B cell (primary cell): ENCODE data around the gene FBN1. TPM values are rescaled to one million over a fixed set of nuclear protein-coding genes. Genes with fewer than 3 reads are reported as not detected.

Source experiments
- ATAC-seq: fragments of 200-7000 bp; cut with Tn5 transposase; one replicate; pipeline ENCODE4 v1.10.0; 2021; ENCODE audit warnings: low read depth, mild to moderate bottlenecking, moderate number of reproducible peaks, moderate library complexity
- CTCF ChIA-PET: fragments of 350-600 bp; sonication (Branson Sonifier 250); formaldehyde crosslinking; loops from one replicate; lab custom pipeline; 2021; ENCODE audit warnings: antibody characterized with exemption, inconsistent platforms; lab: Charles Lee
- POLR2A ChIA-PET: fragments of 350-600 bp; sonication (Branson Sonifier 250); formaldehyde crosslinking; loops from one replicate; lab custom pipeline; 2021; ENCODE audit warnings: antibody characterized with exemption; lab: Charles Lee
- DNase-seq: peaks from one replicate; pipeline ENCODE4 v3.0.0; 2013
- H2AFZ ChIP-seq: 2 replicates; pipeline ENCODE4 v1.6.1; 2012; ENCODE audit warnings: mild to moderate bottlenecking, low read depth, low read length; ENCODE audit not compliant: insufficient read depth, poor library complexity, severe bottlenecking
- H3K27ac ChIP-seq, 2 donors: 1 replicate in 1 of 2; 2 replicates in 1 of 2; pipeline ENCODE4 v1.5.1; 2012 to 2013; ENCODE audit warnings: low read length in 2 of 2, mild to moderate bottlenecking in 2 of 2, moderate library complexity in 1 of 2
- H3K27me3 ChIP-seq, 4 experiments: fragments of 200-600 bp in 1 of 4; sonication (generic) in 1 of 4; replicated peaks in 1 of 4; 1 replicate in 2 of 4; 2 replicates in 2 of 4; pipeline versions ENCODE4 v1.6.1 to v1.7.0; 2013 to 2016; ENCODE audit warnings: low read length in 3 of 4, mild to moderate bottlenecking in 2 of 4, mixed read lengths in 1 of 4, moderate library complexity in 1 of 4; ENCODE audit not compliant: insufficient read depth in 4 of 4, control insufficient read depth in 3 of 4; ENCODE audit errors: control extremely low read depth in 1 of 4
- H3K36me3 ChIP-seq, 2 experiments: replicated peaks in 1 of 2; 1 replicate in 1 of 2; 2 replicates in 1 of 2; pipeline versions ENCODE4 v1.6.1 to v1.7.1; 2013; ENCODE audit warnings: low read length in 1 of 2; ENCODE audit not compliant: insufficient read depth in 2 of 2, control insufficient read depth in 1 of 2; ENCODE audit errors: control extremely low read depth in 1 of 2, extremely low read depth in 1 of 2
- H3K4me1 ChIP-seq, 2 donors: fragments of 200-600 bp in 1 of 2; sonication (generic) in 1 of 2; 1 replicate in 1 of 2; 2 replicates in 1 of 2; pipeline versions ENCODE4 v1.5.1 to v1.6.1; 2013 to 2017; ENCODE audit warnings: low read length in 2 of 2; ENCODE audit not compliant: control insufficient read depth in 2 of 2, insufficient read depth in 2 of 2
- H3K4me2 ChIP-seq: replicated peaks from 2 replicates; pipeline ENCODE3; 2012; ENCODE audit warnings: mild to moderate bottlenecking, low read depth, low read length; ENCODE audit not compliant: poor library complexity, severe bottlenecking
- H3K4me3 ChIP-seq, 5 experiments: fragments of 200-600 bp in 1 of 5; sonication (generic) in 1 of 5; 1 replicate in 3 of 5; 2 replicates in 2 of 5; pipeline versions ENCODE4 v1.5.1 to v1.7.0; 2011 to 2016; ENCODE audit warnings: low read length in 4 of 5, mild to moderate bottlenecking in 4 of 5, low read depth in 2 of 5, control low read depth in 1 of 5, moderate library complexity in 1 of 5; ENCODE audit not compliant: insufficient read depth in 1 of 5; ENCODE audit errors: control extremely low read depth in 1 of 5, extremely low read depth in 1 of 5
- H3K79me2 ChIP-seq: fragments of 200-600 bp; sonication (generic); one replicate; pipeline ENCODE4 v1.6.0; 2016; ENCODE audit warnings: low read length; ENCODE audit not compliant: control insufficient read depth, insufficient read depth
- H3K9ac ChIP-seq: fragments of 200-600 bp; sonication (generic); 2 replicates; pipeline ENCODE4 v1.6.1; 2017; ENCODE audit warnings: mild to moderate bottlenecking, low read length, moderate library complexity
- H3K9me3 ChIP-seq, 3 donors: one replicate each; pipeline versions ENCODE4 v1.6.1 to v1.7.1; 2013; ENCODE audit warnings: low read length in 2 of 3; ENCODE audit not compliant: control insufficient read depth in 2 of 3, insufficient read depth in 1 of 3; ENCODE audit errors: control extremely low read depth in 1 of 3
- H4K20me1 ChIP-seq: 2 replicates; pipeline ENCODE4 v1.6.0; 2012; ENCODE audit warnings: mild to moderate bottlenecking, low read length; ENCODE audit not compliant: insufficient read depth, control insufficient read depth, poor library complexity, severe bottlenecking
- H3K27ac Mint-ChIP-seq: one replicate; pipeline ENCODE4 v1.8.0; 2021; ENCODE audit warnings: mixed read lengths
- H3K27me3 Mint-ChIP-seq: one replicate; pipeline ENCODE4 v1.8.0; 2021; ENCODE audit warnings: mixed read lengths
- H3K4me1 Mint-ChIP-seq: one replicate; pipeline ENCODE4 v1.8.0; 2021; ENCODE audit warnings: mixed read lengths
- H3K4me3 Mint-ChIP-seq: one replicate; pipeline ENCODE4 v1.8.0; 2021; ENCODE audit warnings: mixed read lengths
- H3K9me3 Mint-ChIP-seq: one replicate; pipeline ENCODE4 v1.8.0; 2022; ENCODE audit warnings: mixed read lengths; ENCODE audit not compliant: insufficient read depth
- CTCF ChIP-seq: fragments of 200-600 bp; IDR thresholded peaks from one replicate; pipeline ENCODE4 v1.8.0; 2022; ENCODE audit warnings: antibody characterized with exemption, mild to moderate bottlenecking
- EZH2 ChIP-seq: IDR thresholded peaks from 2 replicates; pipeline ENCODE4 v1.6.1; 2012; ENCODE audit warnings: borderline replicate concordance, low read depth, mild to moderate bottlenecking, moderate library complexity, low read length; ENCODE audit not compliant: insufficient read depth, poor library complexity, severe bottlenecking
- WGBS: methylation state at CpG from one replicate; pipeline ENCODE4 v1.1.5; 2013; ENCODE audit warnings: missing lambda C conversion rate; ENCODE audit not compliant: insufficient coverage; 5-methylcytosine and 5-hydroxymethylcytosine counted together
- intact Hi-C: fragments of 100-400 bp; cut with micrococcal nuclease; formaldehyde crosslinking; loops from one replicate; pipeline ENCODE4 v1.10.0; 2022
- polyA plus RNA-seq: library from polyadenylated mRNA; depleted of rRNA; stranded (reverse); fragments of >200 nt; gene quantifications from 2 replicates; pipeline ENCODE4 v1.2.3, GENCODE V29; 2012
- total RNA-seq, 2 donors: library from RNA; stranded (reverse); fragments of 120-200 nt in 1 of 2; gene quantifications; 1 replicate in 1 of 2; 2 replicates in 1 of 2; pipeline versions ENCODE4 v1.2.3 to v1.2.4, GENCODE V29; 2013 to 2022

The FBN1 gene
- total and polyA plus RNA-seq, 2 donors (not counting 1 experiment from before 2014, with no cell fraction given) = 0.15 to 0.25 TPM

DNA sequence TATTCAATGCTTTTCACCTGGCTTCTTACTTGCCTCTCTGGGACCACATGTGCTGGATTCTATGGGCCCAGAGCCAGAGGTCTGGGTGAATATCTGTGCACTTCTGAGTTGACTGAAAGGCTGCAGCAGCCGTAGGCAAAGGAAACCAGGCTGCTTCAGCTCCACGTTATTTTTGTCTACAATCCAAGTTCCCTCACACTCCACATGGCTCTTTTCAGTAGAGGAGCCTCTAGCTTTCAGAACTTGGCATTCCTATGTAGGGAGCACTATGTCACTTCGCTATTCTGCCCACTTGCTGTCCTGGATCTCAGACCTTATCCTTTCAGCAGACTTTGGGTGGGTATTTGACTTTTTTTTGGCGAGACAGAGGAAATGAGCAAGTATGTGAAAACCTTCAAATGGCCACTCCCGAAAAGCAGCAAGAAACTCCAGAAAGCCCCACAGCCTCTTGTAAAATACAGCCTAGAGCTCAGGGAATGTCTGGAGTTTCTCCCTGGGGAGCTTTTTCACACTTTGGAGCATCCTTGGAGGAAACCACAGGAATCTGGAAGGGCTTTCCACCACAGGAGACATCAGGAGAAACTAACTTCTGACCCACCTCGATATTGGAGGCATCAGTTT is 233.4 kb downstream of the FBN1 start:
- H3K4me3 Mint-ChIP-seq = no peak overlapping the region

DNA sequence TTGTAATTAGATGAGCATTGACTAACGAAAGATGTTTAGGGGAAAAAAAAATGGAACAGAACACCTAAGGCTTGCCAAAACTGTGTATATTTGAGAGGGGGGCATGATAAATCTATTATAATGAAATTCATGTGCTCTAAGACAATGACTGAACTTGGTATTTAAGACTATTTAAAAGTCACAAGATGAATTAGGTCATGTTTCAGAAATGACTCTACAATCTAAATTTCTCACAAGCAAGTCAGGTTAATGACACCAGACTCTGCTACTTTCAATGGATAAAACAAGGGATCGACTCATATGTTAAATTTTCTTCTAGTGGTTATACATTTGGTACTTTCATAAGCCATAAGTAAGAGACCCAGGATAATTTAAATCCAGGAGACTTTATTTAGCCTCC is 235.9 kb downstream of the FBN1 start:
- Histone ChIP-seq H3K9ac (no peak overlapping the region), H4K20me1 (no peaks in the 10 kb centered on the region), H3K4me1 (no peaks in the 10 kb centered on the region), H3K79me2 (no peaks in the 10 kb centered on the region), H3K27me3 (no peaks in the 10 kb centered on the region), H3K4me3 (no peak overlapping the region), H3K4me2 (no peak overlapping the region), H3K27ac (no peak overlapping the region), H3K36me3 (no peaks in the 10 kb centered on the region), H3K9me3 (no peaks in the 10 kb centered on the region), H2AFZ (no peak overlapping the region)
- Mint-ChIP-seq H3K4me1 (no peaks in the 10 kb centered on the region), H3K4me3 (no peak overlapping the region), H3K27ac (no peak overlapping the region), H3K9me3 (no peaks in the 10 kb centered on the region), H3K27me3 (peaks cover 3% of the 10 kb centered on the region)
- intact Hi-C loops = no loop called here
- no peak for ATAC-seq
- ChIA-PET POLR2A (no interaction called here), CTCF (no interaction called here)
- 100% methylated on average over 1 of the region's 2 CpGs for WGBS
- no peak for TF ChIP-seq EZH2
- no peak for TF ChIP-seq CTCF
- no peak for DNase-seq

More for the DNA sequence above, 233.4 kb downstream of the FBN1 start:
- WGBS = 93% methylated on average over 5 of the region's 6 CpGs
- no peaks in the 10 kb centered on the region for H3K27me3 ChIP-seq
- H3K9me3 Mint-ChIP-seq = no peaks in the 10 kb centered on the region
- CTCF ChIA-PET = no interaction called here
- intact Hi-C loops = no loop called here
- H2AFZ ChIP-seq = no peak overlapping the region
- H3K27me3 Mint-ChIP-seq = peaks cover 3% of the 10 kb centered on the region
- H3K4me1 ChIP-seq = no peaks in the 10 kb centered on the region
- TF ChIP-seq CTCF (no peak), EZH2 (no peak)
- H3K27ac ChIP-seq = no peak overlapping the region
- no peaks in the 10 kb centered on the region for H3K4me1 Mint-ChIP-seq
- H3K4me2 ChIP-seq = no peak overlapping the region
- no peak for ATAC-seq
- H3K79me2 ChIP-seq = no peaks in the 10 kb centered on the region
- no peak for DNase-seq
- H3K9me3 ChIP-seq = no peaks in the 10 kb centered on the region
- no peaks in the 10 kb centered on the region for H3K36me3 ChIP-seq
- no peak overlapping the region for H3K27ac Mint-ChIP-seq
- H3K4me3 ChIP-seq = no peak overlapping the region
- H3K9ac ChIP-seq = no peak overlapping the region
- no peaks in the 10 kb centered on the region for H4K20me1 ChIP-seq
- POLR2A ChIA-PET = no interaction called here
